ENCODE data around the gene EDARADD.

GRCh38 chr1:236526079-236526478, 132.0 kb downstream of the EDARADD start:
- TF ChIP-seq EZH2 (IDR thresholded peaks at IDR 0.05; ENCODE audit: insufficient read depth, poor library complexity, severe bottlenecking) = no peak
- no peak for TF ChIP-seq EZH2phosphoT487 (IDR thresholded peaks at IDR 0.05; ENCODE audit: insufficient read depth, low read depth)

Data from GM23248 (cell line).